GM23338 (cell line): Measurements from ENCODE around the gene PCDHB5.

Source experiments
- EZH2 ChIP-seq: fragments of 200-600 bp; sonication (generic); IDR thresholded peaks from one replicate; pipeline ENCODE4 v1.8.0; 2017; ENCODE audit warnings: antibody characterized with exemption, mild to moderate bottlenecking, low read depth; ENCODE audit not compliant: unreplicated experiment
- EZH2phosphoT487 ChIP-seq: fragments of 200-600 bp; sonication (generic); IDR thresholded peaks from one replicate; pipeline ENCODE4 v1.8.1; 2018; ENCODE audit warnings: antibody characterized with exemption; ENCODE audit not compliant: unreplicated experiment
- JUNB ChIP-seq: IDR thresholded peaks from one replicate; pipeline ENCODE4 v1.6.1; 2016; ENCODE audit warnings: antibody characterized with exemption; ENCODE audit not compliant: unreplicated experiment
- POLR2AphosphoS5 ChIP-seq: IDR thresholded peaks from 2 replicates; pipeline ENCODE4 v1.6.1; 2016; ENCODE audit warnings: antibody characterized with exemption, low read depth
- TF ChIP-seq, protein P1 (sequence below), 2 experiments: fragments of 200-600 bp in 1 of 2; sonication (generic) in 1 of 2; conservative IDR thresholded peaks; 2 replicates each; pipeline versions ENCODE4 v1.5.1 to v1.6.1; 2016 to 2017; ENCODE audit warnings: antibody characterized with exemption in 2 of 2, low read depth in 2 of 2, mild to moderate bottlenecking in 2 of 2, moderate library complexity in 1 of 2
- TF ChIP-seq, protein P2 (sequence below): IDR thresholded peaks from one replicate; pipeline ENCODE4 v1.6.1; 2018; ENCODE audit warnings: antibody characterized with exemption; ENCODE audit not compliant: unreplicated experiment

DNA sequence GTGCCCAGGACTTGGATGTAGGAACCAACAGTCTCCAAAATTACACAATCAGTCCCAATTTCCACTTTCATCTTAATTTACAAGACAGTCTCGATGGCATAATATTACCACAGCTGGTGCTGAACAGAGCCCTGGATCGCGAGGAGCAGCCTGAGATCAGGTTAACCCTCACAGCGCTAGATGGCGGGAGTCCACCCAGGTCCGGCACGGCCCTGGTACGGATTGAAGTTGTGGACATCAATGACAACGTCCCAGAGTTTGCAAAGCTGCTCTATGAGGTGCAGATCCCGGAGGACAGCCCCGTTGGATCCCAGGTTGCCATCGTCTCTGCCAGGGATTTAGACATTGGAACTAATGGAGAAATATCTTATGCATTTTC lies 39.8 kb upstream of the PCDHB5 start:
- TF ChIP-seq, protein P1, sequence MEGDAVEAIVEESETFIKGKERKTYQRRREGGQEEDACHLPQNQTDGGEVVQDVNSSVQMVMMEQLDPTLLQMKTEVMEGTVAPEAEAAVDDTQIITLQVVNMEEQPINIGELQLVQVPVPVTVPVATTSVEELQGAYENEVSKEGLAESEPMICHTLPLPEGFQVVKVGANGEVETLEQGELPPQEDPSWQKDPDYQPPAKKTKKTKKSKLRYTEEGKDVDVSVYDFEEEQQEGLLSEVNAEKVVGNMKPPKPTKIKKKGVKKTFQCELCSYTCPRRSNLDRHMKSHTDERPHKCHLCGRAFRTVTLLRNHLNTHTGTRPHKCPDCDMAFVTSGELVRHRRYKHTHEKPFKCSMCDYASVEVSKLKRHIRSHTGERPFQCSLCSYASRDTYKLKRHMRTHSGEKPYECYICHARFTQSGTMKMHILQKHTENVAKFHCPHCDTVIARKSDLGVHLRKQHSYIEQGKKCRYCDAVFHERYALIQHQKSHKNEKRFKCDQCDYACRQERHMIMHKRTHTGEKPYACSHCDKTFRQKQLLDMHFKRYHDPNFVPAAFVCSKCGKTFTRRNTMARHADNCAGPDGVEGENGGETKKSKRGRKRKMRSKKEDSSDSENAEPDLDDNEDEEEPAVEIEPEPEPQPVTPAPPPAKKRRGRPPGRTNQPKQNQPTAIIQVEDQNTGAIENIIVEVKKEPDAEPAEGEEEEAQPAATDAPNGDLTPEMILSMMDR (conservative IDR thresholded peaks at IDR 0.05; ENCODE audit: low read depth in 2 of 2) = 0 out of 4 replicates have a peak, but pooled peaks of 1 of the 2 experiments have one; percentile 8
- TF ChIP-seq EZH2 = no peak
- TF ChIP-seq EZH2phosphoT487 = no peak
- no peak for TF ChIP-seq POLR2AphosphoS5
- TF ChIP-seq, protein P2, sequence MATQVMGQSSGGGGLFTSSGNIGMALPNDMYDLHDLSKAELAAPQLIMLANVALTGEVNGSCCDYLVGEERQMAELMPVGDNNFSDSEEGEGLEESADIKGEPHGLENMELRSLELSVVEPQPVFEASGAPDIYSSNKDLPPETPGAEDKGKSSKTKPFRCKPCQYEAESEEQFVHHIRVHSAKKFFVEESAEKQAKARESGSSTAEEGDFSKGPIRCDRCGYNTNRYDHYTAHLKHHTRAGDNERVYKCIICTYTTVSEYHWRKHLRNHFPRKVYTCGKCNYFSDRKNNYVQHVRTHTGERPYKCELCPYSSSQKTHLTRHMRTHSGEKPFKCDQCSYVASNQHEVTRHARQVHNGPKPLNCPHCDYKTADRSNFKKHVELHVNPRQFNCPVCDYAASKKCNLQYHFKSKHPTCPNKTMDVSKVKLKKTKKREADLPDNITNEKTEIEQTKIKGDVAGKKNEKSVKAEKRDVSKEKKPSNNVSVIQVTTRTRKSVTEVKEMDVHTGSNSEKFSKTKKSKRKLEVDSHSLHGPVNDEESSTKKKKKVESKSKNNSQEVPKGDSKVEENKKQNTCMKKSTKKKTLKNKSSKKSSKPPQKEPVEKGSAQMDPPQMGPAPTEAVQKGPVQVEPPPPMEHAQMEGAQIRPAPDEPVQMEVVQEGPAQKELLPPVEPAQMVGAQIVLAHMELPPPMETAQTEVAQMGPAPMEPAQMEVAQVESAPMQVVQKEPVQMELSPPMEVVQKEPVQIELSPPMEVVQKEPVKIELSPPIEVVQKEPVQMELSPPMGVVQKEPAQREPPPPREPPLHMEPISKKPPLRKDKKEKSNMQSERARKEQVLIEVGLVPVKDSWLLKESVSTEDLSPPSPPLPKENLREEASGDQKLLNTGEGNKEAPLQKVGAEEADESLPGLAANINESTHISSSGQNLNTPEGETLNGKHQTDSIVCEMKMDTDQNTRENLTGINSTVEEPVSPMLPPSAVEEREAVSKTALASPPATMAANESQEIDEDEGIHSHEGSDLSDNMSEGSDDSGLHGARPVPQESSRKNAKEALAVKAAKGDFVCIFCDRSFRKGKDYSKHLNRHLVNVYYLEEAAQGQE = no peak
- no peak for TF ChIP-seq JUNB
